HEK293 (cell line): ENCODE data around the gene PHETA1.

Source experiments
- CTCF ChIA-PET: fragments of 350-600 bp; formaldehyde crosslinking; extraction: SDS; loops from one replicate; lab custom pipeline; 2021; ENCODE audit warnings: antibody characterized with exemption; lab: Yijun Ruan, JAX
- POLR2A ChIA-PET: fragments of 300-600 bp; formaldehyde crosslinking; extraction: SDS; loops from one replicate; lab custom pipeline; 2020; ENCODE audit warnings: antibody characterized with exemption, inconsistent platforms; lab: Yijun Ruan, JAX
- H3K27ac ChIP-seq: fragments of 200-500 bp; sonication (Bioruptor generic); 2 replicates; pipeline ENCODE4 v1.5.1; 2014; ENCODE audit warnings: low read depth, low read length, control low read depth, inconsistent platforms; ENCODE audit errors: extremely low read depth
- H3K36me3 ChIP-seq, 2 experiments: fragments of 200-500 bp in 1 of 2; sonication (Bioruptor generic) in 1 of 2; 1 replicate in 1 of 2; 2 replicates in 1 of 2; pipeline ENCODE4 v1.5.1; 2014 to 2017; ENCODE audit warnings: inconsistent platforms in 2 of 2, low read length in 2 of 2; ENCODE audit not compliant: control insufficient read depth in 2 of 2, insufficient read depth in 1 of 2
- H3K4me1 ChIP-seq: fragments of 200-500 bp; sonication (Bioruptor generic); 2 replicates; pipeline ENCODE4 v1.5.1; 2014; ENCODE audit warnings: mild to moderate bottlenecking, low read length, inconsistent platforms; ENCODE audit not compliant: control insufficient read depth, insufficient read depth
- H3K4me3 ChIP-seq: 2 replicates; pipeline ENCODE4 v1.5.1; 2011; ENCODE audit warnings: low read depth, mild to moderate bottlenecking, control low read depth, low read length, moderate library complexity
- H3K9me3 ChIP-seq: fragments of 200-500 bp; sonication (Bioruptor generic); 2 replicates; pipeline ENCODE4 v1.5.1; 2014; ENCODE audit warnings: low read depth, low read length, inconsistent platforms; ENCODE audit not compliant: control insufficient read depth, insufficient read depth
- HOXA7 ChIP-seq: sonication (generic); formaldehyde crosslinking; IDR thresholded peaks from 2 replicates; pipeline ENCODE4 v1.8.1; 2022; ENCODE audit warnings: missing genetic modification reagents, borderline replicate concordance
- HOXD13 ChIP-seq: sonication (generic); formaldehyde crosslinking; IDR thresholded peaks from 2 replicates; pipeline ENCODE4 v1.8.0; 2022; ENCODE audit warnings: missing genetic modification reagents, borderline replicate concordance
- IKZF3 ChIP-seq: fragments of 450-650 bp; IDR thresholded peaks from 2 replicates; pipeline ENCODE4 v1.5.0; 2018; ENCODE audit warnings: missing biosample characterization, mild to moderate bottlenecking, missing genetic modification characterization, moderate library complexity
- PRDM1 ChIP-seq: fragments of 450-650 bp; formaldehyde crosslinking; IDR thresholded peaks from 2 replicates; pipeline ENCODE4; 2016; ENCODE audit warnings: missing biosample characterization, missing genetic modification characterization
- REPIN1 ChIP-seq: fragments of 450-650 bp; formaldehyde crosslinking; IDR thresholded peaks from 2 replicates; pipeline ENCODE4 v1.5.1; 2017; ENCODE audit warnings: missing biosample characterization, missing genetic modification characterization, low read depth
- SCRT2 ChIP-seq: fragments of 450-650 bp; formaldehyde crosslinking; IDR thresholded peaks from 2 replicates; pipeline ENCODE4 v1.5.1; 2016; ENCODE audit warnings: missing biosample characterization, missing genetic modification characterization
- ZBTB17 ChIP-seq: fragments of 450-650 bp; formaldehyde crosslinking; IDR thresholded peaks from 2 replicates; pipeline ENCODE4 v1.5.1; 2016; ENCODE audit warnings: missing biosample characterization, missing genetic modification characterization
- ZBTB20 ChIP-seq: fragments of 450-650 bp; formaldehyde crosslinking; IDR thresholded peaks from 2 replicates; pipeline ENCODE4 v1.5.1; 2016; ENCODE audit warnings: missing biosample characterization, missing genetic modification characterization
- ZFP41 ChIP-seq: fragments of 450-650 bp; formaldehyde crosslinking; IDR thresholded peaks from 2 replicates; pipeline ENCODE4 v1.5.1; 2016; ENCODE audit warnings: missing biosample characterization, missing genetic modification characterization, borderline replicate concordance
- ZNF10 ChIP-seq: fragments of 450-650 bp; formaldehyde crosslinking; IDR thresholded peaks from 2 replicates; pipeline ENCODE4 v1.5.1; 2017; ENCODE audit warnings: missing biosample characterization, missing genetic modification characterization
- ZNF132 ChIP-seq: fragments of 450-650 bp; formaldehyde crosslinking; IDR thresholded peaks from 2 replicates; pipeline ENCODE4 v1.5.1; 2017; ENCODE audit warnings: missing biosample characterization, missing genetic modification characterization, borderline replicate concordance
- ZNF24 ChIP-seq: fragments of 450-650 bp; formaldehyde crosslinking; IDR thresholded peaks from 2 replicates; pipeline ENCODE4 v1.5.1; 2016; ENCODE audit warnings: missing biosample characterization, missing genetic modification characterization
- ZNF354C ChIP-seq: fragments of 450-650 bp; formaldehyde crosslinking; IDR thresholded peaks from 2 replicates; pipeline ENCODE4 v1.5.1; 2016; ENCODE audit warnings: missing biosample characterization, missing genetic modification characterization, low read depth, borderline replicate concordance
- ZNF394 ChIP-seq: fragments of 450-650 bp; formaldehyde crosslinking; IDR thresholded peaks from 2 replicates; pipeline ENCODE4 v1.5.1; 2016; ENCODE audit warnings: missing biosample characterization, missing genetic modification characterization, mild to moderate bottlenecking, moderate library complexity, borderline replicate concordance
- ZNF423 ChIP-seq: fragments of 450-650 bp; formaldehyde crosslinking; IDR thresholded peaks from 2 replicates; pipeline ENCODE4 v1.5.1; 2016; ENCODE audit warnings: missing biosample characterization, missing genetic modification characterization
- ZNF664 ChIP-seq: fragments of 450-650 bp; formaldehyde crosslinking; IDR thresholded peaks from 2 replicates; pipeline ENCODE4 v1.5.1; 2016; ENCODE audit warnings: missing biosample characterization, missing genetic modification characterization
- ZNF747 ChIP-seq: fragments of 450-650 bp; formaldehyde crosslinking; IDR thresholded peaks from 2 replicates; pipeline ENCODE4 v1.5.1; 2016; ENCODE audit warnings: missing biosample characterization, missing genetic modification characterization
- ZNF768 ChIP-seq: fragments of 450-650 bp; formaldehyde crosslinking; IDR thresholded peaks from 2 replicates; pipeline ENCODE4 v1.5.1; 2018; ENCODE audit warnings: missing biosample characterization, mild to moderate bottlenecking, missing genetic modification characterization
- ZNF843 ChIP-seq: fragments of 450-650 bp; formaldehyde crosslinking; IDR thresholded peaks from 2 replicates; pipeline ENCODE4 v1.5.1; 2016; ENCODE audit warnings: missing biosample characterization, missing genetic modification characterization
- ZSCAN23 ChIP-seq: fragments of 450-650 bp; formaldehyde crosslinking; IDR thresholded peaks from 2 replicates; pipeline ENCODE4 v1.5.1; 2016; ENCODE audit warnings: missing biosample characterization, missing genetic modification characterization
- TF ChIP-seq, protein P1 (sequence below): fragments of 450-650 bp; formaldehyde crosslinking; IDR thresholded peaks from 2 replicates; pipeline ENCODE4 v1.5.1; 2017; ENCODE audit warnings: missing biosample characterization, missing genetic modification characterization
- TF ChIP-seq, protein P2 (sequence below): fragments of 450-650 bp; formaldehyde crosslinking; IDR thresholded peaks from 2 replicates; pipeline ENCODE4 v1.5.0; 2017; ENCODE audit warnings: missing biosample characterization, missing genetic modification characterization, borderline replicate concordance
- TF ChIP-seq, protein P3 (sequence below): fragments of 450-650 bp; formaldehyde crosslinking; IDR thresholded peaks from 2 replicates; pipeline ENCODE4 v1.5.1; 2016; ENCODE audit warnings: missing biosample characterization, missing genetic modification characterization, low read depth
- TF ChIP-seq, protein P4 (sequence below): fragments of 450-650 bp; formaldehyde crosslinking; IDR thresholded peaks from 2 replicates; pipeline ENCODE4 v1.5.1; 2016; ENCODE audit warnings: missing biosample characterization, missing genetic modification characterization
- TF ChIP-seq, protein P5 (sequence below): fragments of 450-650 bp; formaldehyde crosslinking; IDR thresholded peaks from 2 replicates; pipeline ENCODE4 v1.5.1; 2016; ENCODE audit warnings: missing biosample characterization, missing genetic modification characterization

The PHETA1 gene

DNA sequence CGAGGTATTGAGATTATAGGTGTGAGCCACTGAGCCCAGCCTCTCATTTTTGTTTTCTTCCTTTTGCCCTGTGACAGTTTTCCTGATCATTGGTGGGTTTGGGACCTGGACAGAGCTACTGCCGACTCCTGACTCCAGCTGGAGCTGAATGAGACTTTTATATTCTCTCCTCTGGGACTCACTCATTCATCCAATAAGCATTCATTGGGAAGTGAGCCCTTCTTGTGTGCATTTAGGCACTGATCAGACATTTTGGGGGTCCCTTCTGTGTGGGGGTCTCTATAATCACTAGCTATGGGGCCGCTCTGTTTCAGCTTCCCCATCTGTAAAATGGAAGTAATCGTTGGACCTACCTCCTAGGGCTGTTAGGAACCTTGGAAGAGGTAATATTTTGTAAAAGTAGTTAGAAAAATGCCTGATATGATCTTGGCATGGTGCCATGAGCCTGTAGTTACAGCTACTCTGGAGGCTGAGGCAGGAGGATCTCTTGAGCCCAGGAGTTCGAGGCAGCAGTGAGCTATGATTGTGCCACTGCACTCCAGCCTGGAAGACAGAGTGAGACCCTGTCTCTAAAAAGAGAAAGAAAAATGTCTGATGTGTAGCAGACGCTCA, 44.0 kb upstream of the PHETA1 start:
- POLR2A ChIA-PET: interaction anchor here (0.6 kb wide), 1 partner anchor 67 kb away, joined by 13 read pairs; no protein-coding TSS in a partner anchor
- H3K27ac ChIP-seq: 0 out of 2 replicates have a peak overlapping the region, but pooled peaks have one; percentile 28
- H3K36me3 ChIP-seq: no peaks in the 10 kb centered on the region
- H3K9me3 ChIP-seq: no peaks in the 10 kb centered on the region
- H3K4me1 ChIP-seq: 0 out of 2 replicates have a peak, but pooled peaks cover 4% of the 10 kb centered on the region
- TF ChIP-seq, protein P1, sequence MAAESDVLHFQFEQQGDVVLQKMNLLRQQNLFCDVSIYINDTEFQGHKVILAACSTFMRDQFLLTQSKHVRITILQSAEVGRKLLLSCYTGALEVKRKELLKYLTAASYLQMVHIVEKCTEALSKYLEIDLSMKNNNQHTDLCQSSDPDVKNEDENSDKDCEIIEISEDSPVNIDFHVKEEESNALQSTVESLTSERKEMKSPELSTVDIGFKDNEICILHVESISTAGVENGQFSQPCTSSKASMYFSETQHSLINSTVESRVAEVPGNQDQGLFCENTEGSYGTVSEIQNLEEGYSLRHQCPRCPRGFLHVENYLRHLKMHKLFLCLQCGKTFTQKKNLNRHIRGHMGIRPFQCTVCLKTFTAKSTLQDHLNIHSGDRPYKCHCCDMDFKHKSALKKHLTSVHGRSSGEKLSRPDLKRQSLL (tag by site-specific recombination): no peak
- TF ChIP-seq ZNF768: no peak
- no peak for TF ChIP-seq ZSCAN23
- TF ChIP-seq SCRT2: no peak
- TF ChIP-seq ZFP41 (tag by site-specific recombination): no peak
- TF ChIP-seq, all 188 proteins: peak for 0
- no peak overlapping the region for H3K4me3 ChIP-seq
- CTCF ChIA-PET: interaction anchor here (1.1 to 4.5 kb wide), 5 partner anchors 9 to 39 kb away, joined by 3 to 24 read pairs (median 5); no protein-coding TSS in a partner anchor

DNA sequence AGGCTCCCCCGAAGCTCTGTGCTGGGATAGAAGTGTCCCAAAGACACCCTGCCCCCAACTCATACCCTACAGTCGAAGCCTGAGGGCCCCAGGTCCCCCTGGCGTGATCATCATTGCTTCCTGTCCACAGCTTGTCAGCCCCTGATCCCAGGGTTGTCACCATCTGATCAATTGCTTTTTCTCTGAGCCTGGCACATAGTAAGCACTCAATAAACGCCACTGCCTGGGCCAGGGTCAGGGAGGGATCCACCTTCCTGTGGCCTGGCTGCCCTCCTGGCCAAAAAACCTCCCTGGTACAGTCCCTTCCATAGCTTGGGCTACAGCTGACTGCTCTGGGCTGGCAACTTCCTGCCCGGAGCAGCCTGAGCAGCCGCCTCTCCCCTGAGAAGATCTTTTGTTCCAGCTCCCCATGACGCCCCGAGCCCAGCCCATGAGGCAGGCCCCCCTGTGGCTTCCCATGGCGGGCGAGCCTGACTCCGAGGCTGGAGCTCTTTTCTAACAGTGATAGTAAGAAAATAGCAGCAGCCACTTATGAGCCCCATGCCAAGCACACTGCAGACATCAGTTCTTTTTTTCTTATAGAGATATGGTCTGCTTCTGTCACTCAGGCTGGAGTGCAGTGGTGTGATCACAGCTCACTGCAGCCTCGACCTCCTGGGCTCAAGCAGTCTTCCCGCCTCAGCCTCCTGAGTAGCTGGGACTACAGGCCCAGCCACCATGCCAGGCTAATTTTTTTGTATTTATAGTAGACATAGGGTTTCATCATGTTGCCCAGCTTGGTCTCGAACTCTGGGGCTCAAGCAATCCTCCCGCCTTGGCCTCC, 43.3 kb upstream of the PHETA1 start:
- Histone ChIP-seq H3K4me3 (no peak overlapping the region), H3K4me1 (0 out of 2 replicates have a peak, but pooled peaks cover 4% of the 10 kb centered on the region), H3K36me3 (no peaks in the 10 kb centered on the region), H3K27ac (0 out of 2 replicates have a peak overlapping the region, but pooled peaks have one; percentile 28), H3K9me3 (no peaks in the 10 kb centered on the region)
- ChIA-PET POLR2A (no interaction called here), CTCF (interaction anchor here (1.1 to 4.5 kb wide), 5 partner anchors 9 to 39 kb away, joined by 3 to 24 read pairs (median 5); no protein-coding TSS in a partner anchor)
- TF ChIP-seq ZNF664 (tag by site-specific recombination) (peak; percentile 95), ZNF394 (no peak), ZNF10 (tag by site-specific recombination) (no peak), HOXA7 (CRISPR knock-in tag) (no peak), ZNF747 (tag by site-specific recombination) (no peak), ZNF354C (tag by site-specific recombination) (no peak), ZNF132 (tag by site-specific recombination) (no peak), REPIN1 (tag by site-specific recombination) (no peak), ZNF843 (tag by site-specific recombination) (no peak), ZBTB20 (tag by site-specific recombination) (no peak), IKZF3 (tag by site-specific recombination) (peak; percentile 39; the same call in 1 of the 2 replicates), HOXD13 (CRISPR knock-in tag) (no peak), ZNF24 (tag by site-specific recombination) (no peak), PRDM1 (tag by site-specific recombination) (no peak), ZBTB17 (tag by site-specific recombination) (peak; percentile 59), ZNF423 (peak; percentile 84)
- TF ChIP-seq, protein P2, sequence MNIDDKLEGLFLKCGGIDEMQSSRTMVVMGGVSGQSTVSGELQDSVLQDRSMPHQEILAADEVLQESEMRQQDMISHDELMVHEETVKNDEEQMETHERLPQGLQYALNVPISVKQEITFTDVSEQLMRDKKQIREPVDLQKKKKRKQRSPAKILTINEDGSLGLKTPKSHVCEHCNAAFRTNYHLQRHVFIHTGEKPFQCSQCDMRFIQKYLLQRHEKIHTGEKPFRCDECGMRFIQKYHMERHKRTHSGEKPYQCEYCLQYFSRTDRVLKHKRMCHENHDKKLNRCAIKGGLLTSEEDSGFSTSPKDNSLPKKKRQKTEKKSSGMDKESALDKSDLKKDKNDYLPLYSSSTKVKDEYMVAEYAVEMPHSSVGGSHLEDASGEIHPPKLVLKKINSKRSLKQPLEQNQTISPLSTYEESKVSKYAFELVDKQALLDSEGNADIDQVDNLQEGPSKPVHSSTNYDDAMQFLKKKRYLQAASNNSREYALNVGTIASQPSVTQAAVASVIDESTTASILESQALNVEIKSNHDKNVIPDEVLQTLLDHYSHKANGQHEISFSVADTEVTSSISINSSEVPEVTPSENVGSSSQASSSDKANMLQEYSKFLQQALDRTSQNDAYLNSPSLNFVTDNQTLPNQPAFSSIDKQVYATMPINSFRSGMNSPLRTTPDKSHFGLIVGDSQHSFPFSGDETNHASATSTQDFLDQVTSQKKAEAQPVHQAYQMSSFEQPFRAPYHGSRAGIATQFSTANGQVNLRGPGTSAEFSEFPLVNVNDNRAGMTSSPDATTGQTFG (tag by site-specific recombination): no peak
- TF ChIP-seq, protein P3, sequence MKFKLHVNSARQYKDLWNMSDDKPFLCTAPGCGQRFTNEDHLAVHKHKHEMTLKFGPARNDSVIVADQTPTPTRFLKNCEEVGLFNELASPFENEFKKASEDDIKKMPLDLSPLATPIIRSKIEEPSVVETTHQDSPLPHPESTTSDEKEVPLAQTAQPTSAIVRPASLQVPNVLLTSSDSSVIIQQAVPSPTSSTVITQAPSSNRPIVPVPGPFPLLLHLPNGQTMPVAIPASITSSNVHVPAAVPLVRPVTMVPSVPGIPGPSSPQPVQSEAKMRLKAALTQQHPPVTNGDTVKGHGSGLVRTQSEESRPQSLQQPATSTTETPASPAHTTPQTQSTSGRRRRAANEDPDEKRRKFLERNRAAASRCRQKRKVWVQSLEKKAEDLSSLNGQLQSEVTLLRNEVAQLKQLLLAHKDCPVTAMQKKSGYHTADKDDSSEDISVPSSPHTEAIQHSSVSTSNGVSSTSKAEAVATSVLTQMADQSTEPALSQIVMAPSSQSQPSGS: no peak
- TF ChIP-seq, protein P4, sequence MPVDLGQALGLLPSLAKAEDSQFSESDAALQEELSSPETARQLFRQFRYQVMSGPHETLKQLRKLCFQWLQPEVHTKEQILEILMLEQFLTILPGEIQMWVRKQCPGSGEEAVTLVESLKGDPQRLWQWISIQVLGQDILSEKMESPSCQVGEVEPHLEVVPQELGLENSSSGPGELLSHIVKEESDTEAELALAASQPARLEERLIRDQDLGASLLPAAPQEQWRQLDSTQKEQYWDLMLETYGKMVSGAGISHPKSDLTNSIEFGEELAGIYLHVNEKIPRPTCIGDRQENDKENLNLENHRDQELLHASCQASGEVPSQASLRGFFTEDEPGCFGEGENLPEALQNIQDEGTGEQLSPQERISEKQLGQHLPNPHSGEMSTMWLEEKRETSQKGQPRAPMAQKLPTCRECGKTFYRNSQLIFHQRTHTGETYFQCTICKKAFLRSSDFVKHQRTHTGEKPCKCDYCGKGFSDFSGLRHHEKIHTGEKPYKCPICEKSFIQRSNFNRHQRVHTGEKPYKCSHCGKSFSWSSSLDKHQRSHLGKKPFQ (tag by site-specific recombination): peak; percentile 85
- TF ChIP-seq, protein P5, sequence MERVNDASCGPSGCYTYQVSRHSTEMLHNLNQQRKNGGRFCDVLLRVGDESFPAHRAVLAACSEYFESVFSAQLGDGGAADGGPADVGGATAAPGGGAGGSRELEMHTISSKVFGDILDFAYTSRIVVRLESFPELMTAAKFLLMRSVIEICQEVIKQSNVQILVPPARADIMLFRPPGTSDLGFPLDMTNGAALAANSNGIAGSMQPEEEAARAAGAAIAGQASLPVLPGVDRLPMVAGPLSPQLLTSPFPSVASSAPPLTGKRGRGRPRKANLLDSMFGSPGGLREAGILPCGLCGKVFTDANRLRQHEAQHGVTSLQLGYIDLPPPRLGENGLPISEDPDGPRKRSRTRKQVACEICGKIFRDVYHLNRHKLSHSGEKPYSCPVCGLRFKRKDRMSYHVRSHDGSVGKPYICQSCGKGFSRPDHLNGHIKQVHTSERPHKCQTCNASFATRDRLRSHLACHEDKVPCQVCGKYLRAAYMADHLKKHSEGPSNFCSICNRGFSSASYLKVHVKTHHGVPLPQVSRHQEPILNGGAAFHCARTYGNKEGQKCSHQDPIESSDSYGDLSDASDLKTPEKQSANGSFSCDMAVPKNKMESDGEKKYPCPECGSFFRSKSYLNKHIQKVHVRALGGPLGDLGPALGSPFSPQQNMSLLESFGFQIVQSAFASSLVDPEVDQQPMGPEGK (tag by site-specific recombination): no peak
